22Rv1 (cell line): Measurements from ENCODE around the gene TADA2A.

ENCODE experiments used
- H3K27ac ChIP-seq: fragments of 450-650 bp; 2 replicates; pipeline ENCODE4 v1.5.1; 2017
- CTCF ChIP-seq: fragments of 450-650 bp; IDR thresholded peaks from 2 replicates; pipeline ENCODE4 v1.5.1; 2017; ENCODE audit warnings: mild to moderate bottlenecking
- ZFX ChIP-seq: fragments of 450-650 bp; IDR thresholded peaks from 2 replicates; pipeline ENCODE4 v1.6.1; 2017; ENCODE audit warnings: antibody characterized with exemption, borderline replicate concordance

Gene TADA2A

GRCh38 chr17:37465069-37465616, 58.5 kb downstream of the TADA2A start:
- no peak overlapping the region for H3K27ac ChIP-seq
- TF ChIP-seq CTCF (no peak), ZFX (no peak)

GRCh38 chr17:37466471-37466870, 59.8 kb downstream of the TADA2A start:
- H3K27ac ChIP-seq: no peak overlapping the region
- TF ChIP-seq CTCF (no peak), ZFX (no peak)

GRCh38 chr17:37470181-37470580, 63.5 kb downstream of the TADA2A start:
- no peak overlapping the region for H3K27ac ChIP-seq
- TF ChIP-seq CTCF (no peak), ZFX (no peak)

- TF ChIP-seq ZFX: no peak
- TF ChIP-seq CTCF: no peak
- 0 out of 2 replicates have a peak overlapping the region, but pooled peaks have one; percentile 15 for H3K27ac ChIP-seq
These were observed 69.2 kb downstream of the TADA2A start for GRCh38 chr17:37475731-37476420.

GRCh38 chr17:37476431-37477120, 69.9 kb downstream of the TADA2A start:
- H3K27ac ChIP-seq: peak overlapping the region; percentile 15; the same call in 1 of the 2 replicates
- TF ChIP-seq CTCF (no peak), ZFX (no peak)

- TF ChIP-seq CTCF (no peak), ZFX (no peak)
- H3K27ac ChIP-seq: no peak overlapping the region
These were observed 71.5 kb downstream of the TADA2A start for GRCh38 chr17:37478187-37478586.

GRCh38 chr17:37479025-37479424, 72.3 kb downstream of the TADA2A start:
- no peak overlapping the region for H3K27ac ChIP-seq
- TF ChIP-seq ZFX (no peak), CTCF (no peak)
